PC-9 (cell line): ENCODE results near the gene TKT.

Experiments
- CTCF ChIP-seq: fragments of 200-600 bp; sonication (generic); conservative IDR thresholded peaks from 2 replicates; pipeline ENCODE4 v1.6.1; 2017; ENCODE audit warnings: mixed run types, antibody characterized with exemption, mild to moderate bottlenecking, moderate library complexity
- EZH2 ChIP-seq: fragments of 200-600 bp; sonication (generic); IDR thresholded peaks from 2 replicates; pipeline ENCODE4 v1.8.0; 2017; ENCODE audit warnings: antibody characterized with exemption, low read depth

GRCh38 chr3:53278667-53279066, 22.8 kb upstream of the TKT start:
- TF ChIP-seq CTCF (no peak), EZH2 (no peak)
